NT2/D1 (cell line): ENCODE measurements around the gene ZBTB7A.

ENCODE experiments used
- DNase-seq: peaks from one replicate; pipeline ENCODE4 v3.0.0-alpha.2; 2011; ENCODE audit warnings: low read depth, low spot score
- H3K27me3 ChIP-seq: 2 replicates; pipeline ENCODE4 v1.6.0; 2011; ENCODE audit warnings: mild to moderate bottlenecking; ENCODE audit not compliant: insufficient read length, insufficient read depth
- H3K36me3 ChIP-seq: 2 replicates; pipeline ENCODE4 v1.6.1; 2011; ENCODE audit warnings: mild to moderate bottlenecking, low read length, mixed read lengths; ENCODE audit not compliant: insufficient read depth, insufficient read length
- H3K4me1 ChIP-seq: 2 replicates; pipeline ENCODE4 v1.5.1; 2011; ENCODE audit not compliant: insufficient read depth, insufficient read length
- H3K4me3 ChIP-seq: 2 replicates; pipeline ENCODE4 v1.5.1; 2011; ENCODE audit warnings: low read depth; ENCODE audit not compliant: insufficient read length
- H3K9ac ChIP-seq: 2 replicates; pipeline ENCODE4 v1.6.0; 2011; ENCODE audit warnings: low read depth; ENCODE audit not compliant: insufficient read length
- H3K9me3 ChIP-seq: 2 replicates; pipeline ENCODE4 v1.5.1; 2011; ENCODE audit warnings: mild to moderate bottlenecking, low read length; ENCODE audit not compliant: insufficient read depth
- SUZ12 ChIP-seq: IDR thresholded peaks from 2 replicates; pipeline ENCODE4 v1.6.1; 2011; ENCODE audit not compliant: insufficient read length, insufficient read depth; ENCODE audit errors: extremely low read depth
- YY1 ChIP-seq: IDR thresholded peaks from 2 replicates; pipeline ENCODE4 v1.6.1; 2011; ENCODE audit not compliant: insufficient read length, insufficient read depth
- ZNF274 ChIP-seq: IDR thresholded peaks from 2 replicates; pipeline ENCODE4 v1.6.1; 2011; ENCODE audit warnings: mild to moderate bottlenecking, low read depth, low read length

The ZBTB7A gene

DNA sequence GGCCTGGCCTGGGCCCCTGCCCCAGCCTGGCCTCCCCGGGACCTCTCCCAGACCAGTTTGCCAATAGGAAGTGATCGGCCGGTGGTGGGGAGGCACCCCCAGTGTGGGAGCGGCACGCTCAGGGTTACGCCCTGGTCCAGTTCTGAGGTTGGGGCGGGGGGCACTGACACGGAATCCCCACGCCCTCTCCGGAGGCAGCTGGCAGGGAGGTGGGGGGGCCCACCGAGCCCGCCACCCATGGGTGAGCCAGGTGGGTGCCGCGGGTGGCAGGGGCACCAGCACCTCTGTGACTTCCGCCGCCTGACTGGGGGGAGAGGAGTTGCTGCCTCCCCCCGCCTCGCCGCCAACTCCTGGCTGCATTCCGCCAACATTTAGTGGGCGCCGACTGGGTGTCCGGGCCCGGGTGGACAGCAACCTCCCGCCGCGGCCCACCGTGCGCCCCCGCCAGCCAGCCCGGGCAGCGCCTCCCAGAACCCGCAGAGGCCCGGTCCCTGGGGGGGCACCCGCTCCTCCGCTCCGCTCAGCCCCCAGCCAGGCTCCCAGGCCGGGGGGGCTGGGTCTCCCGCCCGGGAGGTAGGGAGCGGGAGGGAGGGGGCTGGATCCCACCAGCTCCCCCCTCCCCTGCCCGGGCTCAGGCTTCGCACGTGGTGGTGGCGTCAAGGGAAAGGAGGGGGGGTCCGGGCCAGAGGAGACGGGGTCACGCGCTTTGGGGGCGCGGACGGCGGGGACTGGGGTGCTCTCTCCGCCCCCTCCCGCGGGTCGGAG, 2.0 kb downstream of the ZBTB7A start:
- Histone ChIP-seq H3K36me3 (peaks cover 37% of the 10 kb centered on the region), H3K4me1 (peaks cover 37% of the 10 kb centered on the region), H3K27me3 (peaks cover 25% of the 10 kb centered on the region), H3K9ac (peak overlapping the region; percentile 90), H3K4me3 (peak overlapping the region; percentile 84), H3K9me3 (no peaks in the 10 kb centered on the region)
- TF ChIP-seq ZNF274, result no peak
- no peak for TF ChIP-seq SUZ12
- no peak for TF ChIP-seq YY1
- DNase-seq, result no peak

DNA sequence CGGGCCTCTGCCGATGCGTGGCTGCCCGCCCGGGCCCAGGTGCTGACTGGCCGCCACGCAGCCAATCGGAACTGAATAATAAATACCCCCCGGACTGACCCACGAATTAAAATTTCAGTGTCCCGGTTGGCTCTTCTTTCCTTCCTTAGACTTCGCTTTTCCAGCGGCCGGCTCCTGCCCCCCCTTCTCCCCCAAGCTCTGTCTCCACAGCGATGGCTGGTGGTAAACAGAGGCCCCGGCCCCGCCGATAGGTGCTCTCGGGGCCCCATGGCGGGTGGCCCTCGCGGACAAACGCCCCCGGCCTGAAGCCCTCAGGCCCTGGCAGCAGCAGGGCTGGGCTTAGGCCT, 2.6 kb downstream of the ZBTB7A start:
- H3K4me3 ChIP-seq, result peak overlapping the region; percentile 84
- H3K9me3 ChIP-seq, result no peaks in the 10 kb centered on the region
- peak overlapping the region; percentile 90 for H3K9ac ChIP-seq
- no peak for DNase-seq
- H3K4me1 ChIP-seq, result peaks cover 41% of the 10 kb centered on the region
- peaks cover 39% of the 10 kb centered on the region for H3K36me3 ChIP-seq
- H3K27me3 ChIP-seq, result peaks cover 20% of the 10 kb centered on the region
- TF ChIP-seq YY1, result no peak

- no peak for TF ChIP-seq SUZ12
- no peak for TF ChIP-seq YY1
- no peak for TF ChIP-seq ZNF274
- H3K4me1 ChIP-seq, result peaks cover 45% of the 10 kb centered on the region
- no peak for DNase-seq
Observed at GRCh38 chr19:4063369-4064148, 3.1 kb downstream of the ZBTB7A start.

GRCh38 chr19:4062419-4063368, 4.0 kb downstream of the ZBTB7A start:
- no peak overlapping the region for H3K4me3 ChIP-seq
- no peak for TF ChIP-seq YY1
- no peak for TF ChIP-seq SUZ12
- no peak for TF ChIP-seq ZNF274
- H3K36me3 ChIP-seq, result peaks cover 44% of the 10 kb centered on the region
- DNase-seq, result no peak
- H3K4me1 ChIP-seq, result peaks cover 49% of the 10 kb centered on the region
- H3K9me3 ChIP-seq, result no peaks in the 10 kb centered on the region
- H3K27me3 ChIP-seq, result peaks cover 6% of the 10 kb centered on the region
- H3K9ac ChIP-seq, result peak overlapping the region; percentile 34

More at GRCh38 chr19:4063369-4064148, 3.1 kb downstream of the ZBTB7A start:
- Histone ChIP-seq H3K9ac (peak overlapping the region; percentile 90), H3K9me3 (no peaks in the 10 kb centered on the region), H3K36me3 (peaks cover 40% of the 10 kb centered on the region), H3K4me3 (peak overlapping the region; percentile 84), H3K27me3 (peaks cover 14% of the 10 kb centered on the region)

DNA sequence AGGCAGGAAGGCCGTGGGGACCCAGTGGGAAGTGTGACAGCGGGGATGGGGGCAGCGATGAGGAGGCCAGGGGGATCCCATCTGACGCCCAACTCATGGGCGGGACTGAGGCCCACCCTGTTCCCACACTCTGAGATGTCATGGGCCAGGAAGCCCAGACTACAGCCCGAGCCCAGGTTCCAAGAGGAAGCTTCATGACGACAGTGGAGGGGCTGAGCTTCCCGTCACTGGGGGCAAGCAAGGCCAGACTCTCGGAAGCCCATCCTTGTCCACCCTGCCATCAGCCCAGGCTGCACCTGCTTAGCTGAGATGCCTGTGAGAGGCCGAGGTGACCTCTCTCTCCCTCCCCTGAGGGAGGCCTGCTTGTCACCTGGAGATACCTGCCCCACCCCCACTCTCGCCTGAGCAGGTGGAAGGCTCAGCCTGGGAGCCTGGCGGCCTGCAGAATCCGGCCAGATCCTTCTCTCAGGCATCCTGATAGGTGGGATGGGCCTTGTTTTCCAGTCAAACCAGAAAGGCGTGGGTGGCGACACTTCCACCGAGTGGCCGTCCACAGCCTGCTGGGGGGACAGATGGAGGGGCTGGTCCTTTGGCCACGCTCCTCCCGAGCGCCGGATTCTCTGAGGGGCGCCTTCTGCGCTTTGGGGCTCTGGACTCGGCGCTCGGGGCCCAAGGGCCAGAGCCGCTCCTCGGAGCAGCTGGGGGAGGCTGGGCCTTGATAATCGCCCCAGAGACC, 4.8 kb downstream of the ZBTB7A start:
- DNase-seq, result no peak
- no peaks in the 10 kb centered on the region for H3K27me3 ChIP-seq
- no peaks in the 10 kb centered on the region for H3K9me3 ChIP-seq
- peaks cover 49% of the 10 kb centered on the region for H3K36me3 ChIP-seq
- H3K4me1 ChIP-seq, result peaks cover 50% of the 10 kb centered on the region
- peak overlapping the region; percentile 34 for H3K9ac ChIP-seq
- no peak overlapping the region for H3K4me3 ChIP-seq
- TF ChIP-seq YY1, result no peak
- TF ChIP-seq SUZ12, result no peak

GRCh38 chr19:4061178-4061682, 5.5 kb downstream of the ZBTB7A start:
- peak overlapping the region; percentile 56 for H3K9ac ChIP-seq
- H3K36me3 ChIP-seq, result peaks cover 50% of the 10 kb centered on the region
- H3K27me3 ChIP-seq, result no peaks in the 10 kb centered on the region
- no peak overlapping the region for H3K4me3 ChIP-seq
- peaks cover 50% of the 10 kb centered on the region for H3K4me1 ChIP-seq
- DNase-seq, result no peak
- no peaks in the 10 kb centered on the region for H3K9me3 ChIP-seq
- no peak for TF ChIP-seq YY1
- no peak for TF ChIP-seq SUZ12
- TF ChIP-seq ZNF274, result no peak
